K562 (cell line): Measurements from ENCODE around the gene ZNF618. TPM values are rescaled to one million over a fixed set of nuclear protein-coding genes. Genes with fewer than 3 reads are reported as not detected.

Experiments used
- ATAC-seq: fragments of 200-7000 bp; cut with Tn5 transposase; 3 replicates; pipeline ENCODE4 v1.9.1; 2020; ENCODE audit warnings: moderate library complexity
- BruUV-seq: library from RNA; stranded (reverse); fragments of 400-500 nt; replicated peaks from 2 replicates; lab custom pipeline; 2021; lab: Mats Ljungman, UMichigan
- CTCF ChIA-PET: fragments of 300-600 bp; formaldehyde crosslinking; extraction: SDS; loops from one replicate; lab custom pipeline; 2021; ENCODE audit warnings: low intra/inter-chr PET ratio; lab: Yijun Ruan, JAX
- POLR2A ChIA-PET: fragments of 300-600, 350-650 bp; sonication (Branson Sonifier 250); formaldehyde crosslinking; extraction: SDS; loops from one replicate; lab custom pipeline; 2021; ENCODE audit warnings: antibody characterized with exemption, inconsistent platforms; lab: Yijun Ruan, JAX
- DNase-seq, 4 experiments: peaks; one replicate each; pipeline versions ENCODE4 v3.0.0 to v3.0.0-alpha.2; 2011 to 2018; ENCODE audit warnings: low spot score in 3 of 4, mixed read lengths in 3 of 4; ENCODE audit errors: extremely low read depth in 1 of 4
- FAIRE-seq: peaks from 2 replicates; lab custom pipeline; 2011; peaks lifted over from hg19 to GRCh38; lab: Jason Lieb, UNC
- H2AFZ ChIP-seq: 2 replicates; pipeline ENCODE4 v1.6.0; 2011; ENCODE audit warnings: low read depth, low read length, control low read depth, inconsistent platforms
- H3K27ac ChIP-seq: fragments of 200-600 bp; 3 replicates; pipeline ENCODE4 v1.8.0; 2011; ENCODE audit warnings: low read depth, mild to moderate bottlenecking, control low read depth, inconsistent platforms, low read length, moderate library complexity, mixed read lengths; ENCODE audit errors: extremely low read depth
- H3K27me3 ChIP-seq, 2 experiments: fragments of 300-600 bp in 1 of 2; 2 replicates in 1 of 2; 3 replicates in 1 of 2; pipeline versions ENCODE4 v1.6.0 to v1.8.0; 2011; ENCODE audit warnings: inconsistent platforms in 2 of 2, low read length in 2 of 2, mild to moderate bottlenecking in 1 of 2, mixed read lengths in 1 of 2, moderate library complexity in 1 of 2; ENCODE audit not compliant: control insufficient read depth in 2 of 2, insufficient read depth in 2 of 2
- H3K36me3 ChIP-seq: fragments of 300-600 bp; 3 replicates; pipeline ENCODE4 v1.8.0; 2011; ENCODE audit warnings: mild to moderate bottlenecking, low read length, inconsistent platforms; ENCODE audit not compliant: control insufficient read depth, insufficient read depth
- H3K4me1 ChIP-seq, 2 experiments: fragments of 200-600 bp in 1 of 2; replicated peaks in 1 of 2; 2 replicates in 1 of 2; 3 replicates in 1 of 2; pipeline versions ENCODE4 v1.5.1 to v1.8.0; 2011; ENCODE audit warnings: inconsistent platforms in 2 of 2, low read length in 2 of 2, mild to moderate bottlenecking in 1 of 2, mixed read lengths in 1 of 2, moderate library complexity in 1 of 2; ENCODE audit not compliant: control insufficient read depth in 2 of 2, insufficient read depth in 2 of 2
- H3K4me2 ChIP-seq: 2 replicates; pipeline ENCODE4 v1.6.1; 2011; ENCODE audit warnings: low read length, control low read depth, inconsistent platforms, mixed read lengths; ENCODE audit not compliant: insufficient read depth
- H3K4me3 ChIP-seq: fragments of 200-600 bp; sonication (generic), shearing (Covaris generic); 2 replicates; pipeline ENCODE4 v1.5.1; 2016; ENCODE audit warnings: control low read depth, inconsistent platforms
- H3K79me2 ChIP-seq: fragments of 200-600 bp; 3 replicates; pipeline ENCODE4 v1.8.0; 2011; ENCODE audit warnings: low read length, inconsistent platforms; ENCODE audit not compliant: control insufficient read depth, insufficient read depth
- H3K9ac ChIP-seq, 2 experiments: 2 replicates each; pipeline versions ENCODE4 v1.6.0 to v1.6.1; 2011; ENCODE audit warnings: low read depth in 2 of 2, low read length in 2 of 2, control low read depth in 1 of 2, inconsistent platforms in 1 of 2, mild to moderate bottlenecking in 1 of 2, mixed read lengths in 1 of 2; ENCODE audit not compliant: insufficient read depth in 1 of 2
- H3K9me1 ChIP-seq: one replicate; pipeline ENCODE4 v1.6.0; 2011; ENCODE audit warnings: inconsistent platforms, mild to moderate bottlenecking, low read length, moderate library complexity; ENCODE audit not compliant: control insufficient read depth, insufficient read depth
- H3K9me3 ChIP-seq: replicated peaks from 2 replicates; pipeline ENCODE4 v1.5.1; 2011; ENCODE audit warnings: low read depth, low read length, inconsistent platforms; ENCODE audit not compliant: control insufficient read depth, insufficient read depth
- H4K20me1 ChIP-seq: replicated peaks from 2 replicates; pipeline ENCODE4 v1.6.1; 2011; ENCODE audit warnings: low read length, inconsistent platforms, mixed read lengths; ENCODE audit not compliant: control insufficient read depth, insufficient read depth
- CBFB ChIP-seq: sonication (generic); formaldehyde crosslinking; IDR thresholded peaks from 2 replicates; pipeline ENCODE4 v1.4.0; 2020; ENCODE audit warnings: mild to moderate bottlenecking, missing genetic modification reagents
- LEF1 ChIP-seq: fragments of 450-650 bp; IDR thresholded peaks from 2 replicates; pipeline ENCODE4 v1.6.1; 2016; ENCODE audit warnings: mild to moderate bottlenecking
- PCBP2 ChIP-seq: fragments of 200-400 bp; formaldehyde crosslinking; IDR thresholded peaks from 2 replicates; pipeline ENCODE4 v1.6.1; 2018; ENCODE audit warnings: low read length, low read depth, mild to moderate bottlenecking, moderate library complexity; ENCODE audit not compliant: poor library complexity, severe bottlenecking
- RAD21 ChIP-seq, 2 experiments: fragments of 250-450 bp in 1 of 2; fragments of 450-650 bp in 1 of 2; sonication (Bioruptor Pico) in 1 of 2; formaldehyde crosslinking in 1 of 2; IDR thresholded peaks in 1 of 2; conservative IDR thresholded peaks in 1 of 2; 2 replicates each; pipeline versions ENCODE4 v1.4.0 to v1.8.0; 2020 to 2022; ENCODE audit warnings: mild to moderate bottlenecking in 2 of 2, moderate library complexity in 1 of 2
- WGBS: fragments of 100-300 bp; shearing (Covaris generic); methylation state at CpG from one replicate; pipeline ENCODE4 v1.1.6; 2016; ENCODE audit warnings: low coverage, mixed read lengths; ENCODE audit not compliant: insufficient coverage; ENCODE audit errors: missing lambda C conversion rate; 5-methylcytosine and 5-hydroxymethylcytosine counted together
- in situ Hi-C: fragments of 300-500 bp; cut with MboI; formaldehyde crosslinking; loops from 4 replicates; pipeline ENCODE4 v1.15.0; 2018; ENCODE audit warnings: inconsistent platforms, mixed read lengths
- intact Hi-C: fragments of 100-400 bp; cut with micrococcal nuclease; formaldehyde crosslinking; loops from 2 replicates; pipeline ENCODE4 v1.14.2; 2022
- polyA plus RNA-seq, 8 experiments: library from polyadenylated mRNA; depleted of rRNA in 4 of 8; stranded (reverse) in 5 of 8; unstranded in 3 of 8; fragments of >200 nt; fragmentation: Nextera tagmentation in 2 of 8; fragmentation: Illumina TruSeq in 1 of 8; extraction: Ambion mirVana in 2 of 8; extraction: Trizol in 1 of 8; gene quantifications; 2 replicates each; pipeline versions ENCODE4 v1.2.1 to v1.2.3, GENCODE V29; 2011 to 2014; ENCODE audit warnings: inconsistent platforms in 1 of 8, missing spikeins in 1 of 8
- total RNA-seq, 7 experiments: library from RNA; depleted of rRNA in 6 of 7; stranded (reverse); fragments of >200 nt in 6 of 7; fragmentation: Illumina TruSeq in 2 of 7; extraction: Trizol in 2 of 7; gene quantifications; 2 replicates each; pipeline versions ENCODE4 v1.2.1 to v1.2.3, GENCODE V29; 2011 to 2021; ENCODE audit warnings: low replicate concordance in 1 of 7
- TF ChIP-seq, protein P1 (sequence below): IDR thresholded peaks from 3 replicates; pipeline ENCODE4 v1.6.1; 2011; ENCODE audit warnings: borderline replicate concordance, mild to moderate bottlenecking, moderate library complexity; ENCODE audit not compliant: insufficient read length; ENCODE audit errors: extremely low read depth
- TF ChIP-seq, protein P2 (sequence below), 3 experiments: IDR thresholded peaks in 2 of 3; conservative IDR thresholded peaks in 1 of 3; 2 replicates each; pipeline ENCODE4 v1.5.1; 2011 to 2012; ENCODE audit warnings: low read length in 3 of 3, mild to moderate bottlenecking in 3 of 3, control low read depth in 2 of 3, improper control_type of control experiment in 1 of 3, inconsistent platforms in 1 of 3, low read depth in 1 of 3, mixed read lengths in 1 of 3, moderate library complexity in 1 of 3; ENCODE audit not compliant: insufficient read depth in 2 of 3
- TF ChIP-seq, protein P3 (sequence below): fragments of 450-650 bp; formaldehyde crosslinking; IDR thresholded peaks from 2 replicates; pipeline ENCODE4 v1.4.0; 2020; ENCODE audit warnings: mild to moderate bottlenecking, moderate library complexity
- TF ChIP-seq, protein P4 (sequence below): fragments of 250-450 bp; sonication (Bioruptor Pico); IDR thresholded peaks from 2 replicates; pipeline ENCODE4 v1.9.0; 2021; ENCODE audit warnings: mild to moderate bottlenecking, inconsistent platforms

The ZNF618 gene
- total and polyA plus RNA-seq, 9 of the 15 experiments (the other 6 are each of a cell fraction or from before 2014, with no cell fraction given) = 0.08 to 13.7 (median 3.4) TPM

DNA sequence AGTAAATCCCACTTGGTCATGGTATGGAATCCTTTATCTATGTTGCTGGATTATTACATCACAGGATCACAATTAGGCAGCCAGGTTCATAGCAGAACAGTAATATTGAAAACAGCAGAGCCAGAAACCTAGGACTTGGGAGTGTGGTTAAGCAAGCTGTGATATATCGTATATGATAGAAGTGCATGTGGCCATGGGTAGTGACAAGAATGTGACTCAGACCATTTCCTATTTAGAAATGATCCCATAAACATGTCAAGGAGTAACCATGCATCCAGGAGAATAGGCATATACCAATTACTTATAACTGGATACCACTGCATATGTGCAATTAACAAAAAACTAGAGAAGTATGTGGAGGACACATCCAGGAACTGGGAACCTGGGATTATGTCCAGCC is 170.8 kb downstream of the ZNF618 start (continued):
- TF ChIP-seq, protein P1, sequence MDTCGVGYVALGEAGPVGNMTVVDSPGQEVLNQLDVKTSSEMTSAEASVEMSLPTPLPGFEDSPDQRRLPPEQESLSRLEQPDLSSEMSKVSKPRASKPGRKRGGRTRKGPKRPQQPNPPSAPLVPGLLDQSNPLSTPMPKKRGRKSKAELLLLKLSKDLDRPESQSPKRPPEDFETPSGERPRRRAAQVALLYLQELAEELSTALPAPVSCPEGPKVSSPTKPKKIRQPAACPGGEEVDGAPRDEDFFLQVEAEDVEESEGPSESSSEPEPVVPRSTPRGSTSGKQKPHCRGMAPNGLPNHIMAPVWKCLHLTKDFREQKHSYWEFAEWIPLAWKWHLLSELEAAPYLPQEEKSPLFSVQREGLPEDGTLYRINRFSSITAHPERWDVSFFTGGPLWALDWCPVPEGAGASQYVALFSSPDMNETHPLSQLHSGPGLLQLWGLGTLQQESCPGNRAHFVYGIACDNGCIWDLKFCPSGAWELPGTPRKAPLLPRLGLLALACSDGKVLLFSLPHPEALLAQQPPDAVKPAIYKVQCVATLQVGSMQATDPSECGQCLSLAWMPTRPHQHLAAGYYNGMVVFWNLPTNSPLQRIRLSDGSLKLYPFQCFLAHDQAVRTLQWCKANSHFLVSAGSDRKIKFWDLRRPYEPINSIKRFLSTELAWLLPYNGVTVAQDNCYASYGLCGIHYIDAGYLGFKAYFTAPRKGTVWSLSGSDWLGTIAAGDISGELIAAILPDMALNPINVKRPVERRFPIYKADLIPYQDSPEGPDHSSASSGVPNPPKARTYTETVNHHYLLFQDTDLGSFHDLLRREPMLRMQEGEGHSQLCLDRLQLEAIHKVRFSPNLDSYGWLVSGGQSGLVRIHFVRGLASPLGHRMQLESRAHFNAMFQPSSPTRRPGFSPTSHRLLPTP = no peak

DNA sequence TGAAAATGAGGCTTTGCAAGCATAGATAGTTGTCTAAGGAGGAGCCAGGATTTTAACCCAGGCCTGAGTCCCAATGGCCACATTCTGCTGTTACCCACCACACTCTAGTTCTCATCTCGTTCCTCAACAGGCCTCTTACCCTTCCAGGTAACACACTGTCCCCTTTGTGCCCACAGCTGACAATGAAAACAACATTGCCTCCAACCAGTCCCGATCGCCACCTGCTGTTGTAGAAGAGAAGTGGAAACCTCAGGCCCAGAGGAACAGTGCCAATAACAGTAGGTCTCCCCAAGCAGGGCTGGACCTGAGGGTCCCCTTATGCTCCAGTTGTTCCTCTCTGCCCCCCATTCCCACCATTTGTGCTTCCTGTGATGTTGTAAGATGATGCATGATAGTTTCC is 171.6 kb downstream of the ZNF618 start:
- no peaks in the 10 kb centered on the region for H3K9me3 ChIP-seq
- peaks cover 0 to 20% of the 10 kb centered on the region in 2 experiments; a peak in 2 of 5 replicates for H3K27me3 ChIP-seq
- no peaks in the 10 kb centered on the region for H3K79me2 ChIP-seq
- no peaks in the 10 kb centered on the region for H3K4me1 ChIP-seq
- H2AFZ ChIP-seq = no peak overlapping the region
- BruUV-seq = no TSS peak
- H4K20me1 ChIP-seq = no peaks in the 10 kb centered on the region
- POLR2A ChIA-PET = no interaction called here
- H3K4me3 ChIP-seq = no peak overlapping the region
- H3K9me1 ChIP-seq = no peaks in the 10 kb centered on the region
- H3K36me3 ChIP-seq = peaks cover 16% of the 10 kb centered on the region; the same call in 2 of the 3 replicates
- H3K4me2 ChIP-seq = no peak overlapping the region
- ATAC-seq = peak; percentile 40; the same call in 1 of the 3 replicates
- in situ Hi-C loops = no loop called here
- no peak for FAIRE-seq
- CTCF ChIA-PET = interaction anchor here (1.2 kb wide), 1 partner anchor 311 kb away, joined by 3 read pairs; no protein-coding TSS in a partner anchor
- no peak overlapping the region for H3K9ac ChIP-seq
- no peak for DNase-seq
- intact Hi-C loops = no loop called here
- H3K27ac ChIP-seq = no peak overlapping the region
- WGBS = 25% methylated on average over 3 of the region's 3 CpGs
- TF ChIP-seq, protein P2, sequence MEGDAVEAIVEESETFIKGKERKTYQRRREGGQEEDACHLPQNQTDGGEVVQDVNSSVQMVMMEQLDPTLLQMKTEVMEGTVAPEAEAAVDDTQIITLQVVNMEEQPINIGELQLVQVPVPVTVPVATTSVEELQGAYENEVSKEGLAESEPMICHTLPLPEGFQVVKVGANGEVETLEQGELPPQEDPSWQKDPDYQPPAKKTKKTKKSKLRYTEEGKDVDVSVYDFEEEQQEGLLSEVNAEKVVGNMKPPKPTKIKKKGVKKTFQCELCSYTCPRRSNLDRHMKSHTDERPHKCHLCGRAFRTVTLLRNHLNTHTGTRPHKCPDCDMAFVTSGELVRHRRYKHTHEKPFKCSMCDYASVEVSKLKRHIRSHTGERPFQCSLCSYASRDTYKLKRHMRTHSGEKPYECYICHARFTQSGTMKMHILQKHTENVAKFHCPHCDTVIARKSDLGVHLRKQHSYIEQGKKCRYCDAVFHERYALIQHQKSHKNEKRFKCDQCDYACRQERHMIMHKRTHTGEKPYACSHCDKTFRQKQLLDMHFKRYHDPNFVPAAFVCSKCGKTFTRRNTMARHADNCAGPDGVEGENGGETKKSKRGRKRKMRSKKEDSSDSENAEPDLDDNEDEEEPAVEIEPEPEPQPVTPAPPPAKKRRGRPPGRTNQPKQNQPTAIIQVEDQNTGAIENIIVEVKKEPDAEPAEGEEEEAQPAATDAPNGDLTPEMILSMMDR (IDR thresholded peaks at IDR 0.05 in 2 of 3, conservative IDR thresholded peaks at IDR 0.05 in 1 of 3; ENCODE audit: insufficient read depth in 2 of 3, low read depth in 1 of 3, low read length in 3 of 3) = peak in 2 of 3 experiments; percentile 19 to 25; a peak in 1 of 6 replicates
- TF ChIP-seq RAD21 (CRISPR knock-in tag; conservative IDR thresholded peaks at IDR 0.05 in 1 of 2, IDR thresholded peaks at IDR 0.05 in 1 of 2) = peak in 1 of 2 experiments; percentile 26; a peak in 1 of 4 replicates
- TF ChIP-seq, protein P3, sequence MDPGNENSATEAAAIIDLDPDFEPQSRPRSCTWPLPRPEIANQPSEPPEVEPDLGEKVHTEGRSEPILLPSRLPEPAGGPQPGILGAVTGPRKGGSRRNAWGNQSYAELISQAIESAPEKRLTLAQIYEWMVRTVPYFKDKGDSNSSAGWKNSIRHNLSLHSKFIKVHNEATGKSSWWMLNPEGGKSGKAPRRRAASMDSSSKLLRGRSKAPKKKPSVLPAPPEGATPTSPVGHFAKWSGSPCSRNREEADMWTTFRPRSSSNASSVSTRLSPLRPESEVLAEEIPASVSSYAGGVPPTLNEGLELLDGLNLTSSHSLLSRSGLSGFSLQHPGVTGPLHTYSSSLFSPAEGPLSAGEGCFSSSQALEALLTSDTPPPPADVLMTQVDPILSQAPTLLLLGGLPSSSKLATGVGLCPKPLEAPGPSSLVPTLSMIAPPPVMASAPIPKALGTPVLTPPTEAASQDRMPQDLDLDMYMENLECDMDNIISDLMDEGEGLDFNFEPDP = no peak
- TF ChIP-seq, protein P4, sequence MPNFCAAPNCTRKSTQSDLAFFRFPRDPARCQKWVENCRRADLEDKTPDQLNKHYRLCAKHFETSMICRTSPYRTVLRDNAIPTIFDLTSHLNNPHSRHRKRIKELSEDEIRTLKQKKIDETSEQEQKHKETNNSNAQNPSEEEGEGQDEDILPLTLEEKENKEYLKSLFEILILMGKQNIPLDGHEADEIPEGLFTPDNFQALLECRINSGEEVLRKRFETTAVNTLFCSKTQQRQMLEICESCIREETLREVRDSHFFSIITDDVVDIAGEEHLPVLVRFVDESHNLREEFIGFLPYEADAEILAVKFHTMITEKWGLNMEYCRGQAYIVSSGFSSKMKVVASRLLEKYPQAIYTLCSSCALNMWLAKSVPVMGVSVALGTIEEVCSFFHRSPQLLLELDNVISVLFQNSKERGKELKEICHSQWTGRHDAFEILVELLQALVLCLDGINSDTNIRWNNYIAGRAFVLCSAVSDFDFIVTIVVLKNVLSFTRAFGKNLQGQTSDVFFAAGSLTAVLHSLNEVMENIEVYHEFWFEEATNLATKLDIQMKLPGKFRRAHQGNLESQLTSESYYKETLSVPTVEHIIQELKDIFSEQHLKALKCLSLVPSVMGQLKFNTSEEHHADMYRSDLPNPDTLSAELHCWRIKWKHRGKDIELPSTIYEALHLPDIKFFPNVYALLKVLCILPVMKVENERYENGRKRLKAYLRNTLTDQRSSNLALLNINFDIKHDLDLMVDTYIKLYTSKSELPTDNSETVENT (CRISPR knock-in tag) = no peak
- no peak for TF ChIP-seq CBFB (CRISPR knock-in tag)
- no peak for TF ChIP-seq LEF1
- no peak for TF ChIP-seq PCBP2
